Astrocyte of the cerebellum (primary cell): Measurements from ENCODE around the gene ATP9B.

Experiments
- DNase-seq: peaks from one replicate; pipeline ENCODE4 v3.0.0-alpha.2; 2011; ENCODE audit warnings: low read depth
- H3K4me3 ChIP-seq: 2 replicates; pipeline ENCODE4 v1.5.1; 2011; ENCODE audit warnings: mild to moderate bottlenecking, low read depth, low read length, moderate library complexity
- in situ Hi-C: cut with HindIII; loops from 2 replicates; pipeline ENCODE4 v1.10.0; 2017; ENCODE audit warnings: low sequenced_read_pairs
- TF ChIP-seq, protein P1 (sequence below): IDR thresholded peaks from 2 replicates; pipeline ENCODE4 v1.5.1; 2012; ENCODE audit warnings: low read length, low read depth, moderate library complexity, mild to moderate bottlenecking; ENCODE audit errors: missing control alignments

The ATP9B gene

GRCh38 chr18:79394534-79395307 is 325.5 kb downstream of the ATP9B start:
- H3K4me3 ChIP-seq, result peak overlapping the region; percentile 3
- DNase-seq, result no peak
- in situ Hi-C loops, result no loop called here
- TF ChIP-seq, protein P1, sequence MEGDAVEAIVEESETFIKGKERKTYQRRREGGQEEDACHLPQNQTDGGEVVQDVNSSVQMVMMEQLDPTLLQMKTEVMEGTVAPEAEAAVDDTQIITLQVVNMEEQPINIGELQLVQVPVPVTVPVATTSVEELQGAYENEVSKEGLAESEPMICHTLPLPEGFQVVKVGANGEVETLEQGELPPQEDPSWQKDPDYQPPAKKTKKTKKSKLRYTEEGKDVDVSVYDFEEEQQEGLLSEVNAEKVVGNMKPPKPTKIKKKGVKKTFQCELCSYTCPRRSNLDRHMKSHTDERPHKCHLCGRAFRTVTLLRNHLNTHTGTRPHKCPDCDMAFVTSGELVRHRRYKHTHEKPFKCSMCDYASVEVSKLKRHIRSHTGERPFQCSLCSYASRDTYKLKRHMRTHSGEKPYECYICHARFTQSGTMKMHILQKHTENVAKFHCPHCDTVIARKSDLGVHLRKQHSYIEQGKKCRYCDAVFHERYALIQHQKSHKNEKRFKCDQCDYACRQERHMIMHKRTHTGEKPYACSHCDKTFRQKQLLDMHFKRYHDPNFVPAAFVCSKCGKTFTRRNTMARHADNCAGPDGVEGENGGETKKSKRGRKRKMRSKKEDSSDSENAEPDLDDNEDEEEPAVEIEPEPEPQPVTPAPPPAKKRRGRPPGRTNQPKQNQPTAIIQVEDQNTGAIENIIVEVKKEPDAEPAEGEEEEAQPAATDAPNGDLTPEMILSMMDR, result no peak

- DNase-seq, result no peak
- TF ChIP-seq, protein P1, result no peak
- in situ Hi-C loops, result no loop called here
- no peak overlapping the region for H3K4me3 ChIP-seq
Measured at GRCh38 chr18:79395308-79395640, 326.1 kb downstream of the ATP9B start.

- in situ Hi-C loops, result no loop called here
- H3K4me3 ChIP-seq, result peak within 1 kb of the TSS; percentile 37
- TF ChIP-seq, protein P1, result no peak
- no peak for DNase-seq
Measured at GRCh38 chr18:79395761-79396404, 326.7 kb downstream of the ATP9B start, which contains the start of gene NFATC1. Gene NFATC1 (plus strand): TSS chr18:79395930. CDS start chr18:79396225, 295 bp downstream.

DNA sequence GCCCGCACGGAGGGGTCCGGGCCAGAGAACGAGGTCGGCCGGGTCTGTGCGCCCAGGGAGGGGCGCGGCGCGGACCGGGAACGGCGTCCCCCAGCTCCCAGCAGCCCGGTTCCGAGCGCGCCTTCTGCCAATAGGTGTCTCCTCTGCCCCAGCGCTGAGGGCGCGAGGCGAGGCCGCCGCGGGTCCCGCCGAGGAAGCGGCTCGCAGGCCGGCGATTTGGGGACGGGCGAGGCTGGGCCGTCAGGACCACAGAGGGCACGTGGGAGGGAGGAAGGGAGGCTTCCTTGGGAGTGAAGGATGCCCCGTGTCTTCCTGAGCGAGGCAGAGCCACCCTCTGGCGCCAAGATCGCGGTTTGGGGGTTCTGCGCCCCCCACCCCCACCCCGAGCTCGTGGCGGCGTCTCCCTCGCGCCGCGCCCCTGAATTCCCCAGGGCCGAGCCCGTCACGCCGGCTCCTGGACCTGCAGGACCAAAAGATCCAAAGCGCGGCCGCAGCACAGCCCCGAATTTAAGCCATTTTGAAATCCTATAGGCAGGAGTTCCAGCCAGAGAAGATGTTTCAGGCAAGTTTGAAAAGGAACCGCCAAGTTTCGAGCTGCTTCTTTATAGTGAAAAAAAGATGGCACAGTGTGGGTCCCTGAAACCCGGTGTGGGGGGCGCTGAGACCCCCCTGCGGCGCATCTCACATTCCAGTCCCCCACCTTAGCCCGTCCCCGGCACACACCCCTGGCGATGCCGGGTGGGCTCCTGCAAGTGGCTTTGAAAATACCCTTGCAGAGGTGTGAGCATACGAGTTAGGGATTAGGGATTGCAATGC is 327.4 kb downstream of the ATP9B start:
- TF ChIP-seq, protein P1, result peak; percentile 1
- H3K4me3 ChIP-seq, result peak overlapping the region; percentile 37
- in situ Hi-C loops, result no loop called here
- no peak for DNase-seq

GRCh38 chr18:79397247-79397829 is 328.1 kb downstream of the ATP9B start:
- H3K4me3 ChIP-seq, result no peak overlapping the region
- DNase-seq, result no peak
- in situ Hi-C loops, result no loop called here
- TF ChIP-seq, protein P1, result no peak
